Naive B cell (primary cell): Measurements from ENCODE around the gene BTBD2. TPM values are rescaled to one million over a fixed set of nuclear protein-coding genes. Genes with fewer than 3 reads are reported as not detected.

Experiments
- ATAC-seq, 2 donors: fragments of 150-1000 bp; cut with Tn5 transposase; 2 replicates each; pipeline ENCODE4 v1.10.0; 2021; ENCODE audit warnings: low read depth in 2 of 2, mild to moderate bottlenecking in 2 of 2, moderate library complexity in 2 of 2
- DNase-seq: peaks from one replicate; pipeline ENCODE4 v3.0.0; 2022
- H3K27ac Mint-ChIP-seq, 6 donors: one replicate each; pipeline ENCODE4 v1.8.0; 2020 to 2022; ENCODE audit warnings: mild to moderate bottlenecking in 6 of 6, mixed read lengths in 6 of 6, moderate library complexity in 5 of 6, inconsistent platforms in 2 of 6
- H3K27me3 Mint-ChIP-seq, 3 donors: one replicate each; pipeline ENCODE4 v1.8.0; 2021 to 2022; ENCODE audit warnings: mixed read lengths in 3 of 3, mild to moderate bottlenecking in 1 of 3
- H3K36me3 Mint-ChIP-seq, 2 donors: one replicate each; pipeline ENCODE4 v1.8.0; 2020 to 2022; ENCODE audit warnings: mixed read lengths in 2 of 2, inconsistent platforms in 1 of 2, mild to moderate bottlenecking in 1 of 2
- H3K4me1 Mint-ChIP-seq, 3 donors: one replicate each; pipeline ENCODE4 v1.8.0; 2020 to 2022; ENCODE audit warnings: mixed read lengths in 3 of 3, inconsistent platforms in 1 of 3, mild to moderate bottlenecking in 1 of 3, moderate library complexity in 1 of 3
- H3K4me3 Mint-ChIP-seq, 8 donors: one replicate each; pipeline ENCODE4 v1.8.0; 2020 to 2022; ENCODE audit warnings: mild to moderate bottlenecking in 8 of 8, mixed read lengths in 8 of 8, moderate library complexity in 8 of 8, inconsistent platforms in 2 of 8
- H3K9me3 Mint-ChIP-seq, 7 donors: one replicate each; pipeline ENCODE4 v1.8.0; 2020 to 2022; ENCODE audit warnings: mixed read lengths in 7 of 7, mild to moderate bottlenecking in 5 of 7, inconsistent platforms in 2 of 7, moderate library complexity in 1 of 7
- polyA plus RNA-seq, 6 donors: library from polyadenylated mRNA; unstranded; fragments of 300-500 nt; fragmentation: Illumina TruSeq; gene quantifications; one replicate each; pipeline ENCODE4 v1.2.3, GENCODE V29; 2021; ENCODE audit warnings: low read depth in 6 of 6

The BTBD2 gene
- polyA plus RNA-seq, 6 donors from 2014 or later: 1.7 to 9.2 (median 4.8) TPM

GRCh38 chr19:1956868-1957492 is 58.5 kb downstream of the BTBD2 start:
- DNase-seq (no peak), ATAC-seq (no peak)
- H3K36me3 Mint-ChIP-seq: no peaks in the 10 kb centered on the region
- no peak overlapping the region for H3K4me3 Mint-ChIP-seq
- H3K27me3 Mint-ChIP-seq: no peaks in the 10 kb centered on the region
- H3K9me3 Mint-ChIP-seq: no peaks in the 10 kb centered on the region
- peak overlapping the region in 2 of 6 donors; percentile 31 to 69 for H3K27ac Mint-ChIP-seq
- H3K4me1 Mint-ChIP-seq: peaks cover 7 to 35% (median 28%) of the 10 kb centered on the region in 3 donors

GRCh38 chr19:1956122-1956494 is 59.4 kb downstream of the BTBD2 start:
- H3K36me3 Mint-ChIP-seq: no peaks in the 10 kb centered on the region
- DNase-seq (no peak), ATAC-seq (no peak)
- peaks cover 3 to 35% (median 24%) of the 10 kb centered on the region in 3 donors for H3K4me1 Mint-ChIP-seq
- H3K4me3 Mint-ChIP-seq: no peak overlapping the region
- peak overlapping the region in 1 of 6 donors; percentile 31 for H3K27ac Mint-ChIP-seq
- H3K27me3 Mint-ChIP-seq: no peaks in the 10 kb centered on the region
- H3K9me3 Mint-ChIP-seq: no peaks in the 10 kb centered on the region

GRCh38 chr19:1955171-1956121 is 60.1 kb downstream of the BTBD2 start:
- Mint-ChIP-seq H3K27me3 (no peaks in the 10 kb centered on the region), H3K4me1 (peaks cover 3 to 34% (median 24%) of the 10 kb centered on the region in 3 donors), H3K36me3 (no peaks in the 10 kb centered on the region), H3K27ac (peak overlapping the region in 1 of 6 donors; percentile 85), H3K9me3 (no peaks in the 10 kb centered on the region), H3K4me3 (no peak overlapping the region)
- DNase-seq (no peak), ATAC-seq (no peak)

GRCh38 chr19:1954532-1954933 is 61.0 kb downstream of the BTBD2 start:
- H3K9me3 Mint-ChIP-seq: no peaks in the 10 kb centered on the region
- no peaks in the 10 kb centered on the region for H3K36me3 Mint-ChIP-seq
- H3K27me3 Mint-ChIP-seq: no peaks in the 10 kb centered on the region
- H3K4me1 Mint-ChIP-seq: peaks cover 3 to 27% (median 27%) of the 10 kb centered on the region in 3 donors
- H3K4me3 Mint-ChIP-seq: no peak overlapping the region
- DNase-seq: no peak
- no peak for ATAC-seq
- no peak overlapping the region for H3K27ac Mint-ChIP-seq

DNA sequence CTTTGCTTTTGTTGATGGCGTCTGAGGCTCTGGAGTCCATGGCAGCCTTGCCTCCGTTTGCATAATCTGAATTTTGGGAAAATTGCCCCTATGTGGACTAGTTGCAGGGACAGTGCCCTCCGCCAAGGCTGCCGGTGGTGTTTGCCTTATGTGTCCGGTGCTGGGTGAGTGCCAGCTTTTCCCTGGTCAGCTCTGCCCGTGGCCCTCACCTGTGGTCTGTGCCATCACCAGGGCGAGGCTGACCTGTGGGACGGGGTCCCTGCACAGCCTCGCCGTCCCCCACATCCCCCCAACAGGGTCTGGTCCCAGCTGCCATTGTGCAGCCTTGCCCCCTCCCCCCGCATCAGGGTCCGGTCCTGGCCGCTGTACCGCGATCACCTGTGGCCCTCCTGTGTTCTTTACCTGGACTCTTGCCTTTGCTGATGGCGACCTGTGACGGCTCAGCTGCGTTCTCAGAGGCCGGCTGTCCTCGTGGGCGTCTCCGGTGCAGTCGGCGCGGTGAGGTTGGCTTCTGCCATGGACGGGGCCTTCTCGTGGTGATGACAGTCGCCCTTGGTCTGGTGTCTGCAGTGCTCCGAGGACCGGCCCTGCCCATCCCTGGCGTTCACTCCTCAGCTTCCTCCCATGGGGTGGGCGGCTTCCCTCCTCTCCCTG is 61.9 kb downstream of the BTBD2 start:
- Mint-ChIP-seq H3K9me3 (no peaks in the 10 kb centered on the region), H3K4me3 (no peak overlapping the region), H3K36me3 (no peaks in the 10 kb centered on the region), H3K27me3 (no peaks in the 10 kb centered on the region), H3K4me1 (peaks cover 9 to 32% (median 24%) of the 10 kb centered on the region in 3 donors), H3K27ac (no peak overlapping the region)
- ATAC-seq: no peak
- DNase-seq: no peak

DNA sequence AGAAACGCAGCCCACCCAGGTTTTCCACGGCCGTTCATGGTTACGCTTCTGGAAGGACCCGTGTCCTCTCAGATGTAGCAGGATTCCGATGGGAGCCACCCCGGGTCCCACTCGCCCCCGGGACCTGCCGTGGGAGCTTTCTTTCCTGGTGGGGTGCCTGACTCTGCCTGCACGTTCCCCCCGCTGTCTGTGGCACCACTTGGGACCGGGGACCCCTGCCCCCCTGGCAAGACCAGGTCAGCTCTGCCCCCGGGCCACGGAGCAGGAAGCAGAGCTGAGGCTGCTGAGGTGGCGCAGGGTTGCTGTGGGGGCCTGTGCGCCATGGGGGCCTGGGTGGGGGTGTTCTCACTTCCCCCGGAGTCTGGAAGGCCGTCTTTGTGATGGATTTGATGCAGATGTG is 62.5 kb downstream of the BTBD2 start:
- peaks cover 11 to 34% (median 24%) of the 10 kb centered on the region in 3 donors for H3K4me1 Mint-ChIP-seq
- DNase-seq: no peak
- H3K27me3 Mint-ChIP-seq: no peaks in the 10 kb centered on the region
- no peak overlapping the region for H3K27ac Mint-ChIP-seq
- no peaks in the 10 kb centered on the region for H3K36me3 Mint-ChIP-seq
- H3K4me3 Mint-ChIP-seq: no peak overlapping the region
- no peak for ATAC-seq
- no peaks in the 10 kb centered on the region for H3K9me3 Mint-ChIP-seq

- ATAC-seq: no peak
These were observed 62.9 kb downstream of the BTBD2 start for GRCh38 chr19:1952635-1953034.

DNA sequence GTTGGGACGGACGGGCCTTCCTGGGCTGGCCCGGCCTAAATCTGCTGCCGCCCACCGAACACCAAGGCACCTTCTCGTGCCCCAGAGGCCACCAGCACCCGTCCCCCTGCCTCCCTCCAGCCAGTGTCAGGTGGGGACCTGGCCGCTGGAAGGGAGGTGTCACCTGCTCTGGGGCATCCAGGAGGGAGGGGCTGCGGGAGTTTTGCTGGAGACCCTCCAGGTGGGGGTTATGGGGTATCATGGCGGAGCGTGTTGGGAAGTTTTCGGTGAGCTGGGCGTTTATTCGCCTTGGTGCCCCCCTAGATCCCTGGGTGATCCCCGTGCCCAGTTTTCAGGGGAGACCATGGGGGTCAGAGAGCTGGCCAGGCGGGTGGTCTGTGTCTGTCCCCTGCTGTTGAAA is 64.9 kb downstream of the BTBD2 start:
- H3K4me3 Mint-ChIP-seq: peak overlapping the region in 2 of 8 donors; percentile 15 to 64
- H3K27ac Mint-ChIP-seq: peak overlapping the region in 1 of 6 donors; percentile 67
- no peaks in the 10 kb centered on the region for H3K36me3 Mint-ChIP-seq
- H3K9me3 Mint-ChIP-seq: no peaks in the 10 kb centered on the region
- DNase-seq (no peak), ATAC-seq (no peak)
- H3K27me3 Mint-ChIP-seq: no peaks in the 10 kb centered on the region
- peaks cover 14 to 30% (median 19%) of the 10 kb centered on the region in 3 donors for H3K4me1 Mint-ChIP-seq

More at GRCh38 chr19:1952635-1953034, 62.9 kb downstream of the BTBD2 start:
- H3K4me3 Mint-ChIP-seq: peak overlapping the region in 2 of 8 donors; percentile 42 to 47
- H3K9me3 Mint-ChIP-seq: no peaks in the 10 kb centered on the region
- DNase-seq: no peak
- H3K27ac Mint-ChIP-seq: no peak overlapping the region
- H3K27me3 Mint-ChIP-seq: no peaks in the 10 kb centered on the region
- H3K4me1 Mint-ChIP-seq: peaks cover 11 to 34% (median 24%) of the 10 kb centered on the region in 3 donors
- H3K36me3 Mint-ChIP-seq: no peaks in the 10 kb centered on the region

DNA sequence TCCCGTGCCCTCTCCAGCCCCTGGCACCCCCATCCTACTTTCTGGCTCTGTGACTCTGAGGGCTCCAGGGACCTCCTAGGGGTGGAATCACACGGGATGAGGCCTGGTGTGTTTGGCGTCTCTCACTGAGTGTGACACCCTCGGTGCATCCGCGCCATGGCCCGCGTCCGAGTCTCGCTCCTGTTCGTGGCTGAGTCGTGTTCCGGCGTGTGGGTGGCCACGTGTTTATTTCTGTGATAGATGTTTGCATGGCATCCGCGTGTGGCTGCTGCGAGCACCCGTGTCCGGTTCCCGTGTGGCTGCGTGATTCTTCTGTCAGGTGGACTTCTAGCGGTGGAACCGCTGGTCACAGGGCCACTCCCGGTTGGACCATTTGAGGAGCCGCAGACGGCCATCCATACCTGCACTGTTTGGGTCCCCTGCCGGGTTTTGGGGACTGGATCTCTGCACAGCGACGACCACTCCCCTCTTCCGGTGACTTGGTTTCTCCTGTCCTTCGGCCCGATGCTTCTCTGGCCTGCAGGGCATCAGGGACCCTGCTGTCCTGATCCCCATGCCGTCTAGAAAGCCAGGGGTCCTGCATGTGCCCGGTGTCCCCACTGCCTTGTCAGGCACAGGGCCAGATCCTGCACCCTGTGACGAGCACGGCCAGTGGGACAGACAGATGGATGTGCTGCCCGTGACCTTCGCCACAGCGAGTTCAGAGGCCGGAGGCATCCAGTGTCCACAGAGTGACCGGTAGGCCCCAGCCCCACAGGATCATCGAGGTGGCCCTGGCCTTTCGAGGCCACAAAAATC is 66.0 kb downstream of the BTBD2 start:
- ATAC-seq: no peak
- H3K27me3 Mint-ChIP-seq: no peaks in the 10 kb centered on the region
- no peak for DNase-seq
- H3K4me3 Mint-ChIP-seq: peak overlapping the region in 2 of 8 donors; percentile 6 to 33
- H3K9me3 Mint-ChIP-seq: no peaks in the 10 kb centered on the region
- H3K36me3 Mint-ChIP-seq: no peaks in the 10 kb centered on the region
- peak overlapping the region in 3 of 6 donors; percentile 44 to 93 (median 64) for H3K27ac Mint-ChIP-seq
- H3K4me1 Mint-ChIP-seq: peaks cover 13 to 34% (median 14%) of the 10 kb centered on the region in 3 donors

DNA sequence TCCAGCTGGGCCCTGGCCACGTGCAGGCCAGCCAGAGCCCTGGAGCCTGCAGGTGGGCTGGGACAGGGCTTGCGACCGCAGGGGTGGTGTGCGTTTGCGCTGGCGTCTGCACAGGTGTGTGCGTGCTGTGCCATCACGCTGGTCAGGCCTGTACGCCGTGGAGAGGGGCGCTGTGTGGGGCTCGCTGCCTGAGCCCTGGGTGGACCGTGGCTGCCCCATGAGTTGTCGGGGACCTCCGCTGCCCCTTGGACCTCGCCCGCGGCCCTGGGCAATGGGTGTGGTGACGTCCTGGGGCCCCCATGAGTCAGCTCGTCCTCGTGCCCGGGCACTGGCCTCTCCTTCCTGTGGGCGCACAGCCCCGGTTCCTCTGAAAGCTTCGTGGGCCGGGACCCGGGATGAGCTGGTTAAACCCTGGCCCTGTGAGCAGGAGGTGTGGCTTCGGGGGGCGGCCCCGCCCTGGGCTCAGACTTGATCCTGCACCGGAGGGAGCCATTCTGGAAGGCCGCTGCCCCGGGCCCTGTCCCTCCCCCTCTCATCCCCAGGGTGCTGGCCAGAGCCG is 67.8 kb downstream of the BTBD2 start:
- Mint-ChIP-seq H3K27ac (peak overlapping the region in 1 of 6 donors; percentile 64), H3K36me3 (no peaks in the 10 kb centered on the region), H3K27me3 (no peaks in the 10 kb centered on the region), H3K4me1 (peaks cover 27 to 48% (median 27%) of the 10 kb centered on the region in 3 donors), H3K4me3 (no peak overlapping the region), H3K9me3 (no peaks in the 10 kb centered on the region)
- DNase-seq (no peak), ATAC-seq (no peak)

- H3K4me3 Mint-ChIP-seq: peak overlapping the region in 7 of 8 donors; percentile 10 to 64 (median 51)
- ATAC-seq (no peak), DNase-seq (no peak)
- no peaks in the 10 kb centered on the region for H3K36me3 Mint-ChIP-seq
- H3K27me3 Mint-ChIP-seq: no peaks in the 10 kb centered on the region
- peaks cover 36 to 39% (median 36%) of the 10 kb centered on the region in 3 donors for H3K4me1 Mint-ChIP-seq
- peak overlapping the region; percentile 12 to 99 (median 76) for H3K27ac Mint-ChIP-seq
- no peaks in the 10 kb centered on the region for H3K9me3 Mint-ChIP-seq
These were observed 69.6 kb downstream of the BTBD2 start for GRCh38 chr19:1945899-1946298.

DNA sequence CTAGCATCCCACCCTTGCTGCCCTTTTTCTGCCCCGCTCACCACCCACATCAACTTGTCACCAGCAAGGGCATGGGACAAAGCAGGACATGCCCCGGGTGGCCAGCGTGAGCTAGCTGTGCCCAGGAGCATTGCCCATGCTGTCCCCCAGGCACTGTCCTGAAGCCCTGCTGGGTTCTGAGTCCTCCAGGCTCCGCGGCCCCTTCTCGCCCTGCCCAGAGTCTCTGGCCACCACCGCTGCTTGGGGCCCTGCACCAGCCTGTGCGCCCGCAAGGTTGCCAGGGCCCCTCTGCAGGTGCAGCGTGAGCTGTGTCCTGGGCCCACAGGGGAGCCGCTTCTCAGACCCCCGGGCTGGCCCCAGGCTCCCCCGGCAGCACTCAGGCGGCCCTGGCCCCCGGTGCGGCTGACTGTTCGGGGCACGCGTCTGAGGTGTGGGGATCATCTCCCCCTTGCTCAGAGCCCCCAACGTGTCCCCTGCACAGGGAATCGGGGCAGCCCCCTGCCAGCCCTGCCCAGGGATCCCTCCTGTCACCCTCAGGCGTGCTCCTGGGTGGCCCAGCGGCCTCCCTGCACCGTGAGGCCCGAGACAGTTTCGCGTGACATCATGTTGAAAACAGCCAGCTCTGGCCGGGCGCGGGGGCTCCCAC is 70.5 kb downstream of the BTBD2 start:
- ATAC-seq (no peak), DNase-seq (no peak)
- no peaks in the 10 kb centered on the region for H3K27me3 Mint-ChIP-seq
- H3K27ac Mint-ChIP-seq: peak overlapping the region in 2 of 6 donors; percentile 57 to 99
- no peaks in the 10 kb centered on the region for H3K36me3 Mint-ChIP-seq
- no peaks in the 10 kb centered on the region for H3K9me3 Mint-ChIP-seq
- H3K4me3 Mint-ChIP-seq: peak overlapping the region in 5 of 8 donors; percentile 9 to 79 (median 28)
- H3K4me1 Mint-ChIP-seq: peaks cover 38 to 42% (median 40%) of the 10 kb centered on the region in 3 donors
